ENCODE results near the gene SCN9A. TPM values are rescaled to one million over a fixed set of nuclear protein-coding genes. Genes with fewer than 3 reads are reported as not detected.

Gene SCN9A
- total and polyA plus RNA-seq, 2 of the 4 experiments (the other 2 are of a cell fraction), result 40.1 to 135 TPM

GRCh38 chr2:166351319-166351718, 24.4 kb downstream of the SCN9A start:
- H3K9me3 ChIP-seq (ENCODE audit: control insufficient read depth, insufficient read depth, low read length), result no peaks in the 10 kb centered on the region
- TF ChIP-seq USF2 (IDR thresholded peaks at IDR 0.05; ENCODE audit: low read depth, low read length), result peak; percentile 28; the same call in 1 of the 2 replicates
- TF ChIP-seq RCOR1 (IDR thresholded peaks at IDR 0.05; ENCODE audit: insufficient replicate concordance, low read length), result no peak
- no peak for TF ChIP-seq SMC3 (IDR thresholded peaks at IDR 0.05; ENCODE audit: low read depth, low read length)
- no peak for TF ChIP-seq CHD1 (IDR thresholded peaks at IDR 0.05; ENCODE audit: low read depth, low read length)
- TF ChIP-seq RAD21 (IDR thresholded peaks at IDR 0.05; ENCODE audit: low read length), result no peak
- no peak for TF ChIP-seq NFE2L2 (IDR thresholded peaks at IDR 0.05; ENCODE audit: low read depth, low read length)
- TF ChIP-seq CTCF (conservative IDR thresholded peaks at IDR 0.05; ENCODE audit: low read depth, low read length), result no peak
- no peak for TF ChIP-seq POLR2A (IDR thresholded peaks at IDR 0.05; ENCODE audit: low read depth, low read length)
- peak; percentile 69 for TF ChIP-seq CEBPB (IDR thresholded peaks at IDR 0.05; ENCODE audit: low read depth, low read length)
- TF ChIP-seq RFX5 (IDR thresholded peaks at IDR 0.05; ENCODE audit: low read depth, low read length), result no peak
- H2BK5ac ChIP-seq (ENCODE audit: low read depth, low read length, poor library complexity, severe bottlenecking), result peak overlapping the region; percentile 66
- no peak overlapping the region for H4K91ac ChIP-seq (ENCODE audit: insufficient read depth, low read depth, low read length)
- H3K23ac ChIP-seq (ENCODE audit: low read depth, low read length), result peak overlapping the region; percentile 68; the same call in 1 of the 2 replicates
- no peaks in the 10 kb centered on the region; the same call in 1 of the 2 replicates for H4K20me1 ChIP-seq (ENCODE audit: insufficient read depth, low read length)
- no peaks in the 10 kb centered on the region for H3K9me1 ChIP-seq (ENCODE audit: insufficient read depth, low read length)
- no peak overlapping the region for H4K8ac ChIP-seq (ENCODE audit: low read depth in 2 of 2, low read length in 2 of 2)
- peak overlapping the region; percentile 18; the same call in 1 of the 2 replicates for H3K4me2 ChIP-seq (ENCODE audit: low read depth, low read length)
- intact Hi-C loops (cut with micrococcal nuclease), result no loop called here
- H3K36me3 ChIP-seq (ENCODE audit: control insufficient read depth, insufficient read depth, low read length), result no peaks in the 10 kb centered on the region
- BruUV-seq (replicated peaks), result no TSS peak
- no peak overlapping the region for H3K27ac ChIP-seq (ENCODE audit: insufficient read depth, low read length)
- no peak overlapping the region for H3K4ac ChIP-seq (ENCODE audit: low read depth, low read length)
- no peak overlapping the region for H2BK20ac ChIP-seq (ENCODE audit: low read depth, low read length)
- H3K27me3 ChIP-seq (ENCODE audit: control insufficient read depth, insufficient read depth, low read length), result no peaks in the 10 kb centered on the region
- CTCF ChIA-PET, result interaction anchor here (0.7 to 2.2 kb wide), 2 partner anchors 10 to 28 kb away, joined by 4 to 11 read pairs; no protein-coding TSS in a partner anchor
- no peak overlapping the region for H3K56ac ChIP-seq (ENCODE audit: extremely low read depth, insufficient read depth, low read length)
- no peak overlapping the region; the same call in 1 of the 2 replicates for H2BK120ac ChIP-seq (ENCODE audit: low read depth, low read length)
- POLR2A ChIA-PET (ENCODE audit: unreplicated experiment), result no interaction called here
- H2AK5ac ChIP-seq (ENCODE audit: low read depth, low read length), result no peak overlapping the region
- H2AFZ ChIP-seq (replicated peaks; ENCODE audit: low read length, poor library complexity), result no peak overlapping the region
- no peak overlapping the region for H3K9ac ChIP-seq (ENCODE audit: low read depth, low read length)
- peak; percentile 88 for ATAC-seq (ENCODE audit: low read depth)
- dilution Hi-C loops (cut with HindIII; ENCODE audit: low sequenced_read_pairs, unreplicated experiment), result no loop called here
- no peak overlapping the region for H4K5ac ChIP-seq (ENCODE audit: low read depth, low read length)
- H3K4me3 ChIP-seq (ENCODE audit: insufficient read depth, low read depth, low read length), result no peak overlapping the region
- no peak overlapping the region for H3K14ac ChIP-seq (replicated peaks; ENCODE audit: low read depth, low read length)
- H3K79me1 ChIP-seq (ENCODE audit: low read depth in 1 of 2, low read length in 2 of 2), result peaks cover 2 to 19% of the 10 kb centered on the region in 2 experiments; a peak in 3 of 4 replicates
- H2AK9ac ChIP-seq (replicated peaks; ENCODE audit: low read depth, low read length, poor library complexity), result no peak overlapping the region
- H3K4me1 ChIP-seq (ENCODE audit: control insufficient read depth, insufficient read depth, low read length), result peaks cover 1% of the 10 kb centered on the region; the same call in 1 of the 2 replicates
- in situ Hi-C loops (cut with MboI; ENCODE audit: low sequenced_read_pairs), result no loop called here
- DNase-seq, result peak; percentile 86
- no peak overlapping the region for H3K18ac ChIP-seq (ENCODE audit: low read depth, low read length)
- no peak overlapping the region for H2BK15ac ChIP-seq (ENCODE audit: low read depth, low read length)
